Measurements from ENCODE around the gene PDE6D.

The PDE6D gene

DNA sequence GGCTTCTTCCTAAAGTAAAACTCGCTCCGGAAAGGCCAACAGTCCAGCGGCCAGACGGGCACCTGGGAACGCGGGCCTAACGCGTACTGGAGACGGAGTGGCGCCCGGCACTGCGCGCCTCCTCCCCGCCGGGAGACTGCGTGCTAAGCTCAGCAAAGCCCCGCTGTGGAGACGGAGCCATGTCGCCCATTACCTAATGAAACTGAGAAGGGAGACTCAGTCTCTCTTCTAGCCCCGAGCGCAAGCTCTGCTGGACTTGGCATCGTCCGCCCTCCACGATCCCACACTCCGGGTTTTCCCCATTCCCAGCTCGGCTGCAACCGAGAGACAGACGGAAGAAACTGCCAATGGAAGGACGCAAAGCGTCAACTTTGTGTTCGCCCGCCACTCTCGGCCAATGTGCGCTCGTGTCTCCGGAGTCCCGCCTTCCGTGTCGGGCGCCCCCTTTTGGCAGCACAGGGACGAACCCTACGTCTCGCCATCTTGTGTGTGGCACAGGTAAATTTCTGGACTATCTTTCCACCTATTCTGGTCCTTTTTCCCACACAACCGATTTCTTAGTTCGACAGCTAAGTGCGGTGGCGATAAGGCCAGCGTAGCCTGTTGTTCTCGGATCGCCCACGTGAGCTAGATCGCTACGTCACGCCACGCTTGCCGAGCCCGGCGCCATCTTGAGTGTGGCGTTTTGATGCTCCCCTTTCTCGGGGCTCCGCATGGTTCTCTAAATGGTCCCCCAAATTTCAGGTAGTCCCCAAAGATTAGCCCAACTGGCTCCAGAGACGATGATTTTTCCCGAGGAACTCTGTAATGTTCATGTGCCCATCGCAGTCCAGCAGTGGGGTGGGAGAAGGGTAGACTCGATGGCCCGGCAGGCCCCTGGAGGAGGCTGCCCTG lies 74.1 kb downstream of the PDE6D start:
- peak; percentile 96 for DNase-seq

DNA sequence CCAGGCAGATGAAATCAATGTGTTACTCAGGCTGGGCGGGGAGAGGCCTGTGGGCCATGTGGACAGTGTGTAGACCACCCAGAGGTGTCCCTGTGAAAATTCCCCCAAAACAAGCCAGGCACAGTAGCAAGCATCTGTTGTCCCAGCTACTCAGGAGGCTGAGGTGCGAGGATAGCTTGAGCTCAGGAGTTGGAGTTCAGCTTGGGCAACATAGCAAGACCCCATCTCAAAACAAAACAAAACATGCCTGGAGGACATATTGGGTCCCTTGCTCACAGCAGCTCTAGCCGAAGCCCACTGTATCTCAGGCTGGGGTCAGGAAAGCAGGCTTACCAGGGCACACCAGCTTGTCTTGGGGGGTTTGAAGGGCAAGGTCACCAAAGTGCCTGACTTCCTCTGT lies 77.1 kb downstream of the PDE6D start:
- DNase-seq: no peak

DNA sequence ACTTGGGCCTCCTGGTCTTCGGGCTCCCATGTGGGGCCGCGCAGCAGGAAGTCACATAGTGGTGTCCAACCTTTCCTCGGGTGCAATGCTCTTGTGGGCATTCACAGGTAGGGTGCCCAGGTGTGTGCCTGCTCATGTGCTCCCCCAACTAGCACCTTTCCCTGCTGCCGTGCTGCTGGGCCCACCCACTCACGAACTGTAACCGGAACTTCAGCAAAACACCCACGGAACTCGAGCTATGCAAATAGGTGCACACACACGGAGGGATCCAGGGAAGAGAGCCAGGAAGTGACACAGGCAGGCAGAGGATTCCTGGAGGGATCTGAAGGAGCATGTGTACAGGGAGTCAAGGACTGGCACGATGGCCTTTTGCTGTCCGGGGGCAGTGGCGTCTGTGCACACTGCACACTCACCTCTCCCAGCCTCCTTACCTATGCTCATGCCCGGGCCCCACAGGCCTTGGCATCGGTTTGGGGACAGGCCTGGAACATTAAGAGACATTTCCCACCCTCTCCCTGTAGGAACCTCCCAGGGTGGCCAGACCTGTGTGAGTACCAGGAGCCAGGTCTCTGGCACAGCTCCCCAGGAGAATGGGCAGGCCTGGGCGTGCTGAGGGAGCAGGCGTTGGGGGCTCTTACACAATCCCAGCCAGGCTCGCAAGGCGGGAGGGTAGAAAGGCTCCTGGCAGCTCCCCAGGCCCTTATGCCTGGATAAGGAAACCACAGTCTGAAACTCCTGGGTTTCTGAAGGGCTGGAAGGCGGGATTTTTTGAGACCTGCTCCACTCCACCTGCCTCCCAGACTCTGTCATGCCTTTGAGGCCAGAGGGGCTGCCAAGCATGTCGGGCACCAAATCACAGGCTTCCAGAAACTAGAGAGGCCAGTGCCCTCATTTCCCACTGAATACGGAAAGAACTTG lies 79.4 kb downstream of the PDE6D start:
- DNase-seq: no peak

DNA sequence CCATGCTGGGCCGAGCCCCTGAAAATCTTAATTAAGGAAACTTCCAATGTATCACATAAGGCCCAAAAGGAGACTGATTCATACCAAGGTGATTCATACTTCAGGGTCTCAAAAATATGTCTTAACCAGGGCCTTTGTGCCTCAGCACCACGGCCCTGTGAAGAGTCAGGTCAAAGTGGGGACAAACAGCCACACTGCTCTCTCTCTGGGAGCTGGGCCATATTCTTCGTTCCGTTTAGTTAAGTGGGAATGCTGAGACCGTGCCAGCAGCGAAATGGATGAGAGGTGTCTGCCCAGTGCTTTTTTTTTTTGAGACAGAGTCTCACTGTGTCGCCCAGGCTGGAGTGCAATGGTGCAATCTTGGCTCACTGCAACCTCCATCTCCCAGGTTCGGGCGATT lies 82.1 kb downstream of the PDE6D start:
- no peak for DNase-seq

DNA sequence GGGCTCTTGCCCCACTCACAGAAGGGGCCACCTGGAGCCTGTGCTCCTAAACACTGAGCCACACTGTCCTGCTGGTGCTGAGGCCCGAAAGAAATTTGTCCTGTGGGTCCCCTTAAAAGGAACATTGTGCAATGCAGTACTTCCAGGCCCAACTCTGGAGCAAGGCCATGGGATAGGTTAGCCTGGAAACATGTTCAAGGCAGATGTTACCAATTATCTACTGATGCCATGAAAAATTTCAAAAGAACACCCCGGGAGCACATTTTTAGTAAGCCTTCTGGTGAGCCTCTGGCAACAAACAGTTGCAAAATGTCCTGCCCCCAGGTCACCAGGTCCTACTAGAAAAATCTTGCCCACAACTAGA lies 85.1 kb downstream of the PDE6D start:
- no peak for DNase-seq

DNA sequence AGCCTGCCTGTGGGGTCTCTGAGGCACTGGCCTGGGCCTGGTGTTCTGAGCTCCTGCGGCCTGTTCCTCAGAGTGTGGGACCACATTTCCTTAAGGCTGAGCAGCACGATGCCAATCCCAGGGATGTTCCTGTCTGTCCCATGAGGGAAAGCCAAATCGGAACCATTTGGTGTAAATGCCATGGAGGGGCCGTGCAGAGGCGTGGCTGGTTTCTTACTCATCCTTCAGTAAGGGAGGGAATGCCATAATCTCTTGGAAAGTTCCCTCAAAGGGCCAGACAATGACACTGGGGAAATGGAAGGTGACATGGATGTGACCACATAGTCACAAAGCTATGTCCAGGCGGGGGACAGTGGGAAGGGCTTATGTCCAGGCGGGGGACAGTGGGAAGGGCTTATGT lies 87.1 kb downstream of the PDE6D start:
- no peak for DNase-seq

DNA sequence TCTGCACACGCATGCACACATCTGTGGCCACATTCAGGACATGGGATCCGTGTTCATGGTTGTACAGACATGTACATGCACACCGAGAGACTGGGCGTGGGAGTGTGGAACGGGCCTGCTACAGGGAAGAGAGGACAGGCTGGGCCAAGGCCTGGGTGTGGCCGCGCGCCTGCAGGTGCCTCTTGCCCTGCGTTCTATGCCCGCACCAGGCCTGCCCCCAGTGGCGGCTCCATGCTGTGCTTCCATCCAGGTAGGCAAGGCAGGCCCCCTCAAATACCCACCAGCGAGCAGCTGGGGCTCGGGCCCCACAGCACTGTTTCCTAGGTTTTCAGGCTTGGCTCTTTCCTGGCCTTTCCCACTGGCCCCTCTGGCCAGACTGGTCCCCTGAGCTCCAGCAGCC lies 88.2 kb downstream of the PDE6D start:
- no peak for DNase-seq

DNA sequence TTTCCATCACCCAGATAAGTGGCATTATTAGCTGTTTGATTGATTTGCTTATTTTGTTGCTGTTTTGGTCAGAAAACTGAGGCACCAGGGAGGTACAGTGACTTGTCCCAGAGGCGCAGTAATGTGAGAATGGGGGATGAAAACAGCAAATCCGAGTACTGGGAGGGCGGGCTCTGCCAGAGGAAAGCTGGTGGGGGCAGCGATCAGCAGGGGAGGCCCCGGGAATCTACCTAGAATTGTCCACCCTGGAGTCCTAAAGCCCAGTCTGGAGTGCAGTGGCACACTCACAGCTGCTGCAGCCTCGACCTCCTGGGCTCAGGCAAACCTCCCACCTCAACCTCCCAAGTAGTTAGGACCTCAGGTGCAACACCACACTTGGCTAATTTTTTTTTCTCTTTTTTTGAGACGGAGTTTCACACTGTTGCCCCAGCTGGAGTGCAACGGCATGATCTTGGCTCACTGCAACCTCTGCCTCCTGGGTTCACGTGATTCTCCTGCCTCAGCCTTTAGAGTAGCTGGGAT lies 89.8 kb downstream of the PDE6D start:
- peak; percentile 41 for DNase-seq

DNA sequence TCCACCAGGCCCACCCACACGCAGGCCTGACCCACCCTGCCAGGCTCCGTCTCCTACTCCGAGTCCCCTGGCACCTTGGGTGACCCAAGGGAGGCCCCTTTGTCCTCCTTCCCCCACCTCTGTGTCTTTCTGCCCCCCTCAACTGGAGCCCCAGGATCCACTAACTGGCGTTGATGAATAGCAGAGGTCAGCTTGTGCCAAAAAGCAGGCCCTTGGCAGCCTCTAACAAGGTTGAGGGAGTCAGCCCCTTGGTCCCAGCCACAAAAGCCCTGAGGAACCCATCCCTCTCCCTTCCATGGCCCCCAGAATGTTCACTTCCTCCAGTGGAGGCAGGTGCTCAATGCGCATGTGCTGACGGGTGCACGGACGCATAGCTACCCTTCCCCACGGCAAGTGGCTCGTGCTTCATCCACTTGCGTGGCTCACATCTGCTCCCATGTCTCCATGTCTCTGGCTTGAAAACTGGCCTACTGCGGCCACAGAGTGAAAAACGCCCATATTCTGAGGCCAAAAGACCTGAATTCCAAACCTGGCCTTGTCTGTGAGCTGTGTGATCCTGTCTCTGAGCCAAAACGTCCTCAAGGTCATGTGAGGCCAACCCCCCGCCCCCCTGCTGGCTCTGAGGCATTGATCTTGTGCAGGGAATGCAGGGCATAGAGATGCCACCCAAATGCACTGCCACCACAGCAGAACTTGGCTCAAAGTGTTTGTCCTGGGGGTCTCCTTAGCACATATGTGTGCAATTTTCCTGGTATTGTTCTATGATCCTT lies 91.8 kb downstream of the PDE6D start:
- DNase-seq: no peak

DNA sequence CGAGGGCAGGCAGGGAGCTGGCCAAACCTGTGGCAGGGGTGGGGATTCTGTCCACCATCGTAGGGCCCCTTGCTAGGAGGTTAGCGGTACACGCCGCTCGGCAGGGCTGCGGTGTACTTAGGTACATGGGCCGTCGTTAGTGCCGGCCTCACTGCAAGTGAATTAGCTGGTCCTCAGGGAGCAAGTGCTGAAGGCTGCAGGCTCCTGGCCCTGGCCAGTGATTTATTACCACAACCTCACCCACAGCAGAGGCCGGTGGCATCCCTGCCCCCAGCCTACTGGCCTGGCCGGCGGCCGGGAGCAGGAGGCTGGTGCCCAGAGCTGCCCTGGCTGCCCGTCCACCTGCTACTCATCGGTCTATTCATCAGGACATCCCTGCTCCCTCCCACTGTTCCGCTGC lies 92.4 kb downstream of the PDE6D start:
- DNase-seq: no peak

DNA sequence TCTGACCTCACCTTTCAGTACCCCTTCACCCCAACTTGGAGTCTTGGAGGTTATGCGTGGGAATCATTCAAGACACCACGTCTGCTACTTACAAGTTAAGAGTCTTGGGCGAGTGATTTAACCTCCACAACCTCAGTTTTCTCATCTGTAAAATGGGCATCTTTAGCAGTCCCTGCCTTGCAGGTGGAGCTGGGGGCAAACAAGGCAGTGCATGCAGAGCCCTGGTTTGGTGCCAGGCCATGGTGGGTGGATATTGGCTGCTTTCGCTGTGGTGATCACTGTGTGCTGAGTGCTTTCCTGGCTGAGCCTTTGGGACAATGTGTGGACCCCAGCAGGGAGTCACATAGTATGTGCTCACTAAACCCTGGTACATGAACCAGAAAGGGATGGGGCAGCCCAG lies 93.1 kb downstream of the PDE6D start:
- no peak for DNase-seq

DNA sequence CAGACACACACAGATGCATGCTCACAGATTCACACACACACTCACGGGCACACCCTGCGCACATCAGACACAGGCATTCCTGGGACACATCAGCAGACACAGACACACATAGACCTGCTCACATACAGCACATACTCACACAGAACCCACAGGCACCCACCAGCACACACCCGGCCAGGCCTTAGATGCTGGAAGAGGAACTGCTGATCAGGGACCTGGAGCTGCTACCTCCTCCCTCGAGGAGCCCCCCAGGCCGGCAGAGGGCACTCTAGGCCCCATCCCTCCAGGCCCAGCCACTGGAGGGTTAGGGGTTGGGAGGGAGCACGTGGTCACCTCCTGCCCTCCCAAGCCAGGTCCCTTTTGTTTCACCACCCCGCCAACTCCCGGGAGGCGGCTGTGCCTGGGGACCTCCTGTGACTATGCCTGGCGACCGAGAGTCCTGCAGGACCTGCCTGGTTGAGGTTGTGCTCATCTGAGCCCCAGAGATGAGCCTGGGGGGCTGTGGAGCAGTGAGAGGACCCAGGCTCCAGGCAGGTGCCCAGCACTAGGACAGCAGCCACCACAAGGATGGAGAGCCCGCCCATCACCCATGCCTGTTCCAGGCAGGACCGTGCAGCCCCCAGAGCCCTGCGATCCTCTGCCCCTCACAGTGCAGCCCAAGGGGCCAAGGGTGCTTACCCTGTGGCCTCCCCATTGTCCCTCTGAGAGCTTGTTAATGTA lies 93.8 kb downstream of the PDE6D start:
- DNase-seq: peak; percentile 73

DNA sequence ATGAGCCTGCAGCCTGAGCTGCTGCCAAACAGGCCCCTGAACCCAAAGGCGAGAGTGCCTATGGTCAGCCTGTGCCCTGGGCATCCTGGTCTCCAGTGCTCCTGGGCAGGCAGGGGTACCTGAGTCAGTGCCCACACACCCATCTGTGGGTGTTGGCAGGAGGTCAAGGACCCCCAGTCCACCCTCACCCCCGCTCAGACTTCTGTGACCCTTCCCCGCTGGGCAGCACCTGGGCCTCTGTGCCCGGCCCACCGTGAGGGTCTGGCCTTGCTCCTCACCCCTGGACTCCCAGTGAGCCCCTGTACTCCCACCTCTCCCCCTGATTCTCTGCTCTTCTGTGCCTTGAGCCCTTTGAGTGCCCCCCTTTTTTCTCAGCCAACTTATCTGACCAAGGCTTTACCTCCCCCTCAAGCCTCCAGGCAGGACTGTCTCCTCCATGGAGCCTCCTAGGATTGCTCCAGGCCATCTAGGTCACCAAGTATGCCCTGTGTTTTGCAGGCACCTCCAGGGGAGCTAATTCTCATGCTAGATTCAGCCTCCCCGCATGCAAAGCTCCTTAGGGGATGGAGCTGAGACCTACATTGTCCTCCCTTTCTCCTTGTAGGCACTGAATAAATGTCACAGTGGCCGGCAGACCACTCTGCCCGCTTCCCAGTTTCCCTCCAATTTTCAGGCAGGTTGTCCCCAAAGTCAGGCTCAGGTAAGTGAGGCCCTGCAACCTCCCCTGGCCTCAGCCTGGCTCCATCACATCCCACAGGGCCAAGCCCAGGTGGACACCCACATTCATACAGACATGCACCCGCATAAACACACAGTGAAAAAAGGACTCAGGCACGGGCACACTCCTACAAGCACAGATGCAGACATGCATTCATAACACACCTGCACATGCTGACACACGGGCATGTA lies 94.6 kb downstream of the PDE6D start:
- no peak for DNase-seq

DNA sequence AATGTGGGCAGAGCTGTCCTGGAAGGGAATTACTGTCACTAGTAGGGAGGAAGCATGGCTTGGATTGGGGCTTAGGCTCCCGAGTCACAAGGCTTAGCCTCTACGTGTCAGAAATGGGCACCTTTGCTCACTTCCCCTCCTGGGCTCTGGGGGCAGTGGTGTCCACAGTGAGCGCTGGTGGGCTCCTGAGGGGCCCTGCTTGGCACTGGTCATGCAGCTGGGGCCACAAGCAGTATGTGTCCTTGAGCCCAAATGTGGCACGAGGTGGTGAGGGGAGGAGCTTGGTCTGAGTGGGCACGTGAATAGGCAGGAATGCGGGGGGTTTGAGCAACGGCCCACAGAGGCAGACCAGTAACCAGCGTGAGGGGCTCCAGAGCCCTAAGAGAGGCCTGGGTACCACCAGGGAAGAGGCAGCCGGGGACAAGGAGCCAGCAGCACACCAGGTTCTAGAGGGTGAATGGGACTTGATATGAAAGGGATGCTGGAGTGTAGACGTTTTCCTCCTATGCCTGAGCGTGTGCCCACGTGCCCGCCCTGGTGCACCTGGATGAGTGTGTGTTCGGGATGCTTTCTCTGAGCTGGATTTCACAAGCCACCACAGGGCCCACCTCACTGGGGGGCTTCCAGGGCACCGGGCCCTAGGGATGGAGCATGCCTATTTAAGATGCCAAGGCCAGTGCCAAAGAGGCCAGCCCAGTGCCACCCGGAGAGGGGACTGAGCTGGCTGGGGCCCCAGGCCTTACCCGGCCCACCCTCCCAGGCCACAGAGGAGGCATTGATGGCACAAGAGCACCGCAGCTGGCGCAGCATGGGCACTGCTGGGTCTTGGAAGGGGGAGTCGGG lies 95.5 kb downstream of the PDE6D start:
- DNase-seq: peak; percentile 19

DNA sequence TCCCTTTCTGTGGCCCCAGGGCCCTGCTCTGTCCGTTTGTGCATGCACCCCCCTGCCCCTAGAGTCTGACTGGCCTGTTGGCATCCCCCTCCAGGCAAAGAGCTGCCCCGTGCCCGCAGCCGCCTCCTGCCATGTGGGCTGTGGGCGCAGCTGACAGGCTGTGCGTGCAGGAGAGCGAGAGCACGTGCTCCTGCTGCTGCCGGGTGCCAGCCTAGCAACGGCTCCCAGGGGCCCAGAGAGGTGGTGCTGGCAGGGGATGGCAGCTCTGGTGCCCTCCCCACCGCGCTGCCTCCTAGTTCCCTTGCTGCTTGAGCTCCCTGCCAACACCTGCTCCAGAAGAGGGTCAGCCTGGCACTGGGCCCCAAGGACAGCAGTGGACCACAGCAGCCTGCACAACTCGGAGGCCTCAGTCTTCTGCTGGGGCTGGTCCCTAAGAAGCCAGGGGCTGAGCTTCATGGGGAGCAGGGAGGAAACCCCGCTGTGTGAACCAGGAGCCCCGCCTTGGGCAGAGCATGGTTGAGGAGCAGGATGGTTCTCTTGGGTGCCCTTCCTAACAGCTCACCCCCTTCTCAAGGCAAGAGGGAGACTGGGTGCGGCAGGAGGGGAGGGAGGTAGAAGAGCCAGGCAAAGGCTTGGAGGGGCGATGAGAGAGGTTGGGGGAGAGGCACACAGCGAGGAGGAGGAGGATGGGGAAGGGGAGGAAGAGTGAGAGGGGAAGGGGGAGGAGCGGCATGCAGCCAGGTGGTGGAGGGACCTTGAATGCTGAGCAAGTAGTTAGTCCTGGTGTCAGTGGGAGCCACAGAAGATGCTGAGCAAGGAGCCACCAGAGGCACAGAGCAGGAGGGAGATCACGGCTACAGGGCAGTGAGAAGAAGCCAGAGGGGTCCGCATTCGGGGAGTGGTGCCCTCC lies 96.5 kb downstream of the PDE6D start:
- DNase-seq: no peak

DNA sequence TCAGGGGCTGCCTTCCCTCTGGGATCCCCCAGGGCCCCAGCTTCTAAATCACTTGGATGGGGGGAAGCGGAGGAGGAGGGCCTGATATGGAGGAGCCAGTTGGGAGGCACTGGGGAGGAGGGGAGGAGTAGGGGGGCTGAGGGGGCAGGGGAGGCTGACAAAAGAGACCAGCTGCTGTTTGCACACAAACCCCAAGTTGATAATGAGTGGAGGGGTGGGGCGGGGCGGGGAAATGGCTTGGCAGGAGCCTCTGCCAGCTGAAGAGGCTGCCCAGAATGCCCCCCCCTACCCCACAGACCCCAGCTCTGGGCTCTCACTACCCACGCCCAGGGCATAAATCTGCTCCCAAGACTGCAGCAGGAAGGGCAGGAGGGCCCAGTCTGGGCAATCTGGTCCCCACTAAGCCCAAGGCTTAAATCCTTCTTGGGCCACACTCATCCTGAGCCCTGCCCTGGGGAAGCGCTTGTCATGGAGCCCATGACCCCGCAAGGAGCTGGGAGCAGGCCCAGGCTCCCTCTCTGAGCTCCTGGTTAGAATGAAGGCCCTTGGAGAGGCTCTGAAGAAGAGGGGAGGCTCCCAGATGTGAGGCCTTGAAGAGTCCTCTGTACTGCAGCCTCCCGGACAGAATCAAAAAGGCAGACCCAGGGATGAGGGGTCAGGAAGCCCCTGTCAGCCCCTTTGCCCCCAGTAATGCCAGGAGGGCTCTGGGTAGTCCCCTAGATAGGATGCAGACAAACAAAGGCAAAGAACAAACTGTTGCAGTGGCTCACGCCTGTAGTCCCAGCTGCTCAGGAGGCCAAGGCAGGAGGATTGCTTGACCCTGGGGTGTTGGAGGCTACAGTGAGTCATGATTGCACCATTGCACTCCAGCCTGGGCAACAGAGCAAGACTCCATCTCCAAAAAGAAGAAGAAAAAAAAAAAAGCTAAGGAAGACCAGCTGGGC lies 97.5 kb downstream of the PDE6D start:
- no peak for DNase-seq

DNA sequence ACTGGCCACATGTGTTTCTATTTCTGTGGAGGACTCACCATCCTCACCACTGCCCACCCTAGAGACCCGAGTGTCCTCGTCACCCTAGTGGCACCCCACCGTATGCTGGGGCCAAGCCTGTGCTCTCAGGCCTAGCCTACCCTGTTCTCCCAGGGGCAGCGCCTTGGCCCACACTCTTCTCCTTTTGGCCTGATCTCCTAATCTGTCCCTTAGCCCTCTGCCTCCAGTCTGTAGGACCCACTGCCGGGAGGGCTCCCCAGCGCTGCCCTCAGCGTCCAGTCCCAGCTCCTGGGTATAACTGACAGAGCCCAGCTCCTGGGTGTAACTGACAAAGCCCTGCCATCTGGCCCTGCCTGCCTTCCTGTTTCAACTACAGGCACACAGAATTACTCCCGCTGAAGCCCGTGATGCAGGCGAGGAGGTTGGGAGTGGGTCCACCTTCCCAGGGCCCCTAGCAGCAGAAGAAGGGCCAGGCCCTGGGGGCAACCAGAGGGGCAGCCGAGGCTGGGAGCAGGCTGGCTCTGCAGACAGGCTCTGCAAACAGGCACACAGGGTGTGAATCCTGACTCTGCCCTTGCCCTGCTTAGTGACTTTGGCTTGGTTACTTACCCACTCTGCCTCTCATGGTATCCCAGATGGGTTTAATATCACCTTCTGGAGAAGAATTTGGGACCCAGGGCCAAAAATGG lies 98.3 kb downstream of the PDE6D start:
- DNase-seq: no peak

Data from RPMI8226 (cell line).